GM19328 (cell line): Measurements from ENCODE around the gene BARX1.

ENCODE experiments used
- ATAC-seq: cut with Tn5 transposase; IDR thresholded peaks from one replicate; pipeline ENCODE4 v1.9.1; 2021; ENCODE audit warnings: mild to moderate bottlenecking, moderate library complexity; ENCODE audit not compliant: unreplicated experiment

BARX1 gene

GRCh38 chr9:93902780-93903655, 52.1 kb downstream of the BARX1 start:
- ATAC-seq: no peak

- no peak for ATAC-seq
Measured at GRCh38 chr9:93902051-93902779, 52.9 kb downstream of the BARX1 start.
